GM21825 (cell line): Measurements from ENCODE around the gene IVNS1ABP.
A peak's percentile ranks its signal among the peaks of the same experiment; 100 is the strongest.
"Not testable (repeated sequence)": the region's sequence is repeated elsewhere in the genome, so short reads cannot be mapped to it uniquely, and the experiment has no call there.

Source experiments
- ATAC-seq: cut with Tn5 transposase; IDR thresholded peaks from one replicate; pipeline ENCODE4 v1.9.1; 2021; ENCODE audit warnings: mild to moderate bottlenecking, moderate library complexity; ENCODE audit not compliant: unreplicated experiment

Gene IVNS1ABP

GRCh38 chr1:185317034-185317885 lies at the start of gene IVNS1ABP:
IVNS1ABP (minus strand) TSS chr1:185317243; CDS start chr1:185309493, 7,750 bp downstream.
- ATAC-seq, result peak; percentile 77

- ATAC-seq, result no peak
These were observed 48.9 kb upstream of the IVNS1ABP start for GRCh38 chr1:185365951-185366350.

- ATAC-seq, result not testable (repeated sequence)
These were observed 47.5 kb upstream of the IVNS1ABP start for GRCh38 chr1:185364528-185364927.

GRCh38 chr1:185363205-185363604 lies 46.2 kb upstream of the IVNS1ABP start:
- no peak for ATAC-seq

- ATAC-seq, result no peak
These were observed 43.7 kb upstream of the IVNS1ABP start for GRCh38 chr1:185360714-185361113.

- ATAC-seq, result no peak
These were observed 41.9 kb upstream of the IVNS1ABP start for GRCh38 chr1:185358957-185359356.

GRCh38 chr1:185355947-185356346 lies 38.9 kb upstream of the IVNS1ABP start:
- ATAC-seq, result no peak

GRCh38 chr1:185353124-185353523 lies 36.1 kb upstream of the IVNS1ABP start:
- no peak for ATAC-seq

- ATAC-seq, result no peak
These were observed 34.9 kb upstream of the IVNS1ABP start for GRCh38 chr1:185351734-185352466.

- no peak for ATAC-seq
These were observed 33.0 kb upstream of the IVNS1ABP start for GRCh38 chr1:185350027-185350442.

- no peak for ATAC-seq
These were observed 32.5 kb upstream of the IVNS1ABP start for GRCh38 chr1:185349556-185349955.

GRCh38 chr1:185348985-185349384 lies 31.9 kb upstream of the IVNS1ABP start:
- no peak for ATAC-seq

- no peak for ATAC-seq
These were observed 31.3 kb upstream of the IVNS1ABP start for GRCh38 chr1:185348296-185348695.

- no peak for ATAC-seq
These were observed 29.1 kb upstream of the IVNS1ABP start for GRCh38 chr1:185345913-185346720.

- ATAC-seq, result no peak
These were observed 26.3 kb upstream of the IVNS1ABP start for GRCh38 chr1:185343306-185343705.

- no peak for ATAC-seq
These were observed 25.7 kb upstream of the IVNS1ABP start for GRCh38 chr1:185342672-185343259.

GRCh38 chr1:185342017-185342416 lies 25.0 kb upstream of the IVNS1ABP start:
- ATAC-seq, result no peak

- no peak for ATAC-seq
These were observed 24.2 kb upstream of the IVNS1ABP start for GRCh38 chr1:185341196-185341781.

GRCh38 chr1:185338719-185339622 lies 21.9 kb upstream of the IVNS1ABP start:
- peak; percentile 96 for ATAC-seq
